Mesendoderm (in vitro differentiated cells): ENCODE measurements around the gene MSANTD2.

Experiments
- DNase-seq: peaks from one replicate; pipeline ENCODE4 v3.0.0; 2013
- H2AK5ac ChIP-seq: 2 replicates; pipeline ENCODE4 v1.6.1; 2013; ENCODE audit warnings: low read length, inconsistent platforms
- H2BK120ac ChIP-seq: 2 replicates; pipeline ENCODE4 v1.6.1; 2013; ENCODE audit warnings: low read depth, mild to moderate bottlenecking, low read length, moderate library complexity, mixed read lengths
- H2BK15ac ChIP-seq: replicated peaks from 2 replicates; pipeline ENCODE4 v1.6.1; 2013; ENCODE audit warnings: low read depth, mild to moderate bottlenecking, moderate library complexity
- H2BK5ac ChIP-seq: 2 replicates; pipeline ENCODE4 v1.6.1; 2013; ENCODE audit warnings: low read length, inconsistent platforms
- H3K18ac ChIP-seq: 2 replicates; pipeline ENCODE4 v1.6.1; 2013; ENCODE audit warnings: mild to moderate bottlenecking, low read length, mixed read lengths
- H3K23ac ChIP-seq: one replicate; pipeline ENCODE4 v1.6.1; 2013; ENCODE audit warnings: low read length
- H3K27ac ChIP-seq: 2 replicates; pipeline ENCODE4 v1.5.1; 2013; ENCODE audit warnings: low read depth, mild to moderate bottlenecking, inconsistent platforms, low read length, moderate library complexity
- H3K27me3 ChIP-seq: 2 replicates; pipeline ENCODE4 v1.6.1; 2013; ENCODE audit warnings: low read length, control low read depth, mild to moderate bottlenecking, inconsistent platforms; ENCODE audit not compliant: insufficient read depth, poor library complexity
- H3K36me3 ChIP-seq: 2 replicates; pipeline ENCODE4 v1.6.1; 2013; ENCODE audit warnings: low read length, inconsistent platforms; ENCODE audit not compliant: control insufficient read depth, insufficient read depth
- H3K4ac ChIP-seq: one replicate; pipeline ENCODE4 v1.6.1; 2013; ENCODE audit warnings: low read depth, mild to moderate bottlenecking, low read length, moderate library complexity
- H3K4me1 ChIP-seq: 2 replicates; pipeline ENCODE4 v1.6.1; 2013; ENCODE audit warnings: low read depth, low read length, inconsistent platforms; ENCODE audit not compliant: control insufficient read depth
- H3K4me2 ChIP-seq: 2 replicates; pipeline ENCODE4 v1.6.1; 2013; ENCODE audit warnings: low read length
- H3K4me3 ChIP-seq: 2 replicates; pipeline ENCODE4 v1.5.1; 2013; ENCODE audit warnings: mild to moderate bottlenecking, low read length
- H3K56ac ChIP-seq: one replicate; pipeline ENCODE4 v1.6.1; 2013; ENCODE audit warnings: low read length
- H3K79me1 ChIP-seq: 2 replicates; pipeline ENCODE4 v1.6.1; 2013; ENCODE audit warnings: low read length, inconsistent platforms
- H3K79me2 ChIP-seq: 2 replicates; pipeline ENCODE4 v1.6.1; 2013; ENCODE audit warnings: mild to moderate bottlenecking, low read length; ENCODE audit not compliant: control insufficient read depth, insufficient read depth
- H3K9ac ChIP-seq: 2 replicates; pipeline ENCODE4 v1.6.1; 2013; ENCODE audit warnings: low read length, inconsistent platforms
- H4K5ac ChIP-seq: one replicate; pipeline ENCODE4 v1.6.1; 2013; ENCODE audit warnings: low read length
- H4K8ac ChIP-seq: one replicate; pipeline ENCODE4 v1.6.1; 2013; ENCODE audit warnings: low read depth, mild to moderate bottlenecking, control low read depth, low read length, moderate library complexity
- WGBS: extraction: QIAGEN DNeasy Blood & Tissue Kit; methylation state at CpG from one replicate; pipeline ENCODE4 v1.1.7; 2013; ENCODE audit warnings: low lambda C conversion rate, missing lambda C conversion rate; ENCODE audit not compliant: insufficient coverage; ENCODE audit errors: extremely low coverage; 5-methylcytosine and 5-hydroxymethylcytosine counted together

The MSANTD2 gene

GRCh38 chr11:124830749-124831148 is 30.5 kb upstream of the MSANTD2 start:
- Histone ChIP-seq H3K9ac (no peak overlapping the region), H2BK120ac (no peak overlapping the region), H2BK15ac (no peak overlapping the region), H3K23ac (no peak overlapping the region), H3K4me1 (peaks cover 5% of the 10 kb centered on the region), H2BK5ac (no peak overlapping the region), H3K36me3 (no peaks in the 10 kb centered on the region), H3K18ac (no peak overlapping the region), H3K56ac (no peak overlapping the region), H3K27me3 (no peaks in the 10 kb centered on the region), H3K4ac (no peak overlapping the region), H2AK5ac (no peak overlapping the region), H3K4me3 (no peak overlapping the region), H4K8ac (no peak overlapping the region), H3K27ac (no peak overlapping the region), H4K5ac (no peak overlapping the region), H3K79me1 (no peaks in the 10 kb centered on the region), H3K4me2 (no peak overlapping the region), H3K79me2 (no peaks in the 10 kb centered on the region)
- no CpG with 5 or more reads among the region's 3 CpGs for WGBS
- no peak for DNase-seq

- H2BK15ac ChIP-seq = no peak overlapping the region
- no peak overlapping the region for H3K23ac ChIP-seq
- no peak for DNase-seq
Measured at GRCh38 chr11:124829986-124830385, 29.8 kb upstream of the MSANTD2 start.

DNA sequence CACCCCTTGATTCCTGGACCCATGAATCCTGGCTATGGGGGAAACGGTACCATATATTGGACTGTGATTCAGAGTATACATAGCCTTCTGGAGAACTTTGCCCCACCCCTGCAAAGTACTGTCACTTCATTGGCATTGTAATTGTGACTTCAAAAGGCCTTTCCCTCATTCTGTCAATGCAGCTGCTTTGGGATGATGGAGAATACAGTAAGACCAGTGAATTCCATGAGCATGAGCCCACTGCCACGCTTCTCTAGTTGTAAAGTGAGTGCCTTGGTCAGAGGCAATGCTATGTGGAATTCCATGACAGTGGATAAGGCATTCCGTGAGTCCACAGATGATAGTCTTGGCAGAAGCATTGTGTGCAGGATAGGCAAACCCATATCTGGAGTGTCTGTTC is 25.7 kb upstream of the MSANTD2 start:
- no peak for DNase-seq
- WGBS = no CpG with 5 or more reads among the region's 3 CpGs
- Histone ChIP-seq H2BK120ac (no peak overlapping the region), H4K8ac (no peak overlapping the region), H2AK5ac (no peak overlapping the region), H3K27ac (no peak overlapping the region), H3K27me3 (no peaks in the 10 kb centered on the region), H3K9ac (no peak overlapping the region), H3K79me2 (no peaks in the 10 kb centered on the region), H3K18ac (no peak overlapping the region), H2BK5ac (no peak overlapping the region), H4K5ac (no peak overlapping the region), H3K23ac (no peak overlapping the region), H3K4me3 (no peak overlapping the region), H3K4me2 (no peak overlapping the region), H2BK15ac (no peak overlapping the region), H3K56ac (no peak overlapping the region), H3K79me1 (no peaks in the 10 kb centered on the region), H3K4me1 (no peaks in the 10 kb centered on the region), H3K4ac (no peak overlapping the region), H3K36me3 (no peaks in the 10 kb centered on the region)

More at GRCh38 chr11:124829986-124830385, 29.8 kb upstream of the MSANTD2 start:
- no peak overlapping the region for H3K56ac ChIP-seq
- no peak overlapping the region for H3K4me3 ChIP-seq
- H3K4ac ChIP-seq = no peak overlapping the region
- no peak overlapping the region for H3K9ac ChIP-seq
- no CpG with 5 or more reads among the region's 3 CpGs for WGBS
- no peak overlapping the region for H3K18ac ChIP-seq
- H2BK120ac ChIP-seq = no peak overlapping the region
- H2BK5ac ChIP-seq = no peak overlapping the region
- no peaks in the 10 kb centered on the region for H3K36me3 ChIP-seq
- no peak overlapping the region for H4K8ac ChIP-seq
- no peak overlapping the region for H4K5ac ChIP-seq
- no peaks in the 10 kb centered on the region for H3K79me1 ChIP-seq
- no peaks in the 10 kb centered on the region for H3K79me2 ChIP-seq
- peaks cover 5% of the 10 kb centered on the region for H3K4me1 ChIP-seq
- no peaks in the 10 kb centered on the region for H3K27me3 ChIP-seq
- no peak overlapping the region for H2AK5ac ChIP-seq
- H3K4me2 ChIP-seq = no peak overlapping the region
- no peak overlapping the region for H3K27ac ChIP-seq

DNA sequence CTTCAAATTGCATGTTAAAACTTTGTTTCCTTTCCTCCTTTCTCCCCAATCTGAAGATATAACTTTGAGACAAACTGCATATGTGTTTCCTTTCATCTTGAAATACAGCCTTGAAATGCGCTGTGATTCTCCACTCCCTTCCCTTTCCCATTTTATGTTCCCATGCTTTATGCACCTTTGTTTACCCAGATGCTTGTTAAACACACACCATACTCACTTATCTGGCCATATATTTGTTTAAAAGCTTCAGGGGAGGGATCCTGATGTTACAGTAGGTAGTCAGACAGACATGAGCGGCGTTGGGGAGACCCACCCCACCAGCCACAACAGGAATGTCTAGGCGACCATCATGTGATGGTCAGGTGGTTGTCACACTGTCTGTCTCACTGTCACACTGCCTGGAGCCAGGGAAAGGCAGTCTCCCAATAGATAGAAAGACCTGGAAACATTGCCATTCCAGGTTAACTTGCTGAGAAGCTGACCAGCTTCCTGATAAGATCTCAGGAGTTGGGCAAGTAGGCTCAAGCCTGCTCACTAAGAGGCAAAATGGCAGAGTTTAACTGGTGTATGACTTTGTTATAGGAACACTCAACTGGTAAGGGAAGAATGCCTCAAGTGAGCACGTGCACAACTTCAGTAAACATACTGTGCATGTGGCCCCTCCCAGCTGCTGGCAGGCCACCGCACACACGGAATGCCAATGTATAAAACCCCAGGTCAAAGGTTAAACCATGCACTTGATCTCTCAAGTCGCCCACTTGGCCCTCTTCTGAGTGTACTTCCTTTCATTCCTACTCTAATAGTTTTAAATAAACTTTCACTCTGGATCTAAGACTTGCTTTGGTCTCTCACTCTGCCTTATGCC is 23.5 kb upstream of the MSANTD2 start:
- WGBS = no CpG with 5 or more reads among the region's 8 CpGs

GRCh38 chr11:124821995-124822730 is 22.0 kb upstream of the MSANTD2 start:
- Histone ChIP-seq H2BK120ac (no peak overlapping the region), H3K79me2 (no peaks in the 10 kb centered on the region), H2BK5ac (no peak overlapping the region), H3K18ac (no peak overlapping the region), H3K56ac (no peak overlapping the region), H3K4me2 (no peak overlapping the region), H3K23ac (no peak overlapping the region), H3K4ac (no peak overlapping the region), H3K79me1 (no peaks in the 10 kb centered on the region), H4K5ac (no peak overlapping the region), H3K27me3 (no peaks in the 10 kb centered on the region), H2BK15ac (no peak overlapping the region), H3K4me3 (no peak overlapping the region), H2AK5ac (no peak overlapping the region), H3K36me3 (no peaks in the 10 kb centered on the region), H3K27ac (no peak overlapping the region), H3K9ac (no peak overlapping the region), H3K4me1 (no peaks in the 10 kb centered on the region), H4K8ac (no peak overlapping the region)
- no CpG with 5 or more reads among the region's 6 CpGs for WGBS
- no peak for DNase-seq

More for the DNA sequence above, 23.5 kb upstream of the MSANTD2 start:
- H3K18ac ChIP-seq = no peak overlapping the region
- no peak overlapping the region for H2BK5ac ChIP-seq
- H3K23ac ChIP-seq = no peak overlapping the region
- no peak overlapping the region for H3K4ac ChIP-seq
- H3K9ac ChIP-seq = no peak overlapping the region
- DNase-seq = no peak
- no peaks in the 10 kb centered on the region for H3K4me1 ChIP-seq
- H4K8ac ChIP-seq = no peak overlapping the region
- H2AK5ac ChIP-seq = no peak overlapping the region
- no peak overlapping the region for H3K4me2 ChIP-seq
- H3K56ac ChIP-seq = no peak overlapping the region
- no peaks in the 10 kb centered on the region for H3K79me1 ChIP-seq
- no peaks in the 10 kb centered on the region for H3K79me2 ChIP-seq
- no peak overlapping the region for H2BK15ac ChIP-seq
- no peak overlapping the region for H2BK120ac ChIP-seq
- no peak overlapping the region for H4K5ac ChIP-seq
- H3K27ac ChIP-seq = no peak overlapping the region
- no peaks in the 10 kb centered on the region for H3K36me3 ChIP-seq
- no peaks in the 10 kb centered on the region for H3K27me3 ChIP-seq
- no peak overlapping the region for H3K4me3 ChIP-seq
